GM12873 (cell line): ENCODE measurements around the gene UBE2G1.

Experiments used
- TF ChIP-seq, protein P1 (sequence below): IDR thresholded peaks from 2 replicates; pipeline ENCODE4 v1.5.1; 2012; ENCODE audit warnings: low read depth, mild to moderate bottlenecking, moderate library complexity, low read length, control low read depth; ENCODE audit not compliant: insufficient read depth; ENCODE audit errors: missing control alignments

The UBE2G1 gene

DNA sequence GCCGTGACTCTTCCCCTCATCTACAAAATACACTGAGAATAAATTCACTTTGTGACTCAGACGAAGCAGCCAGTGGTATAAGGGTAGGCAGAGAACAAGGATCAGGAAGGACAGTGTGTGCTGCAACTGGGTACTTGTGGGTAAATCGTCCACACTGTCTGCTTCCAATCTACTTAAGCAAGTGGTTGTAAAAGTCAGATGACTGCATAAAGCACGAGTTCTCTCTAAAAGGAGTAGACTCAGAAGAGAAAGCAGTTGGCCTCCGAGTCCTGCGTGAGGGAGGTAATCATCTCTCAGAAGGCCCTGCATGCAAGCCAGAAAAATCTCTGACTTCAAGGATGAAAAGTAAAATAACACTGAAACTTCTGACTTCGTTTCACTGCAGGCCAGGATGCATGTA is 145.8 kb downstream of the UBE2G1 start:
- TF ChIP-seq, protein P1, sequence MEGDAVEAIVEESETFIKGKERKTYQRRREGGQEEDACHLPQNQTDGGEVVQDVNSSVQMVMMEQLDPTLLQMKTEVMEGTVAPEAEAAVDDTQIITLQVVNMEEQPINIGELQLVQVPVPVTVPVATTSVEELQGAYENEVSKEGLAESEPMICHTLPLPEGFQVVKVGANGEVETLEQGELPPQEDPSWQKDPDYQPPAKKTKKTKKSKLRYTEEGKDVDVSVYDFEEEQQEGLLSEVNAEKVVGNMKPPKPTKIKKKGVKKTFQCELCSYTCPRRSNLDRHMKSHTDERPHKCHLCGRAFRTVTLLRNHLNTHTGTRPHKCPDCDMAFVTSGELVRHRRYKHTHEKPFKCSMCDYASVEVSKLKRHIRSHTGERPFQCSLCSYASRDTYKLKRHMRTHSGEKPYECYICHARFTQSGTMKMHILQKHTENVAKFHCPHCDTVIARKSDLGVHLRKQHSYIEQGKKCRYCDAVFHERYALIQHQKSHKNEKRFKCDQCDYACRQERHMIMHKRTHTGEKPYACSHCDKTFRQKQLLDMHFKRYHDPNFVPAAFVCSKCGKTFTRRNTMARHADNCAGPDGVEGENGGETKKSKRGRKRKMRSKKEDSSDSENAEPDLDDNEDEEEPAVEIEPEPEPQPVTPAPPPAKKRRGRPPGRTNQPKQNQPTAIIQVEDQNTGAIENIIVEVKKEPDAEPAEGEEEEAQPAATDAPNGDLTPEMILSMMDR, result no peak
